ENCODE measurements around the gene CNTLN. TPM values are rescaled to one million over a fixed set of nuclear protein-coding genes. Genes with fewer than 3 reads are reported as not detected.

The CNTLN gene
- total RNA-seq, 3 donors from 2014 or later = 13.6 to 19.7 (median 14.6) TPM

GRCh38 chr9:17294822-17295624, 160.2 kb downstream of the CNTLN start:
- no peaks in the 10 kb centered on the region for H3K4me1 ChIP-seq
- intact Hi-C loops (cut with DNase I; ENCODE audit: low total_unique reads) = no loop called here
- no peaks in the 10 kb centered on the region for H3K36me3 ChIP-seq

GRCh38 chr9:17315341-17315740, 180.5 kb downstream of the CNTLN start:
- no peak for DNase-seq (ENCODE audit: low spot score in 2 of 2)
- Histone ChIP-seq H3K9me3 (no peaks in the 10 kb centered on the region), H3K36me3 (no peaks in the 10 kb centered on the region), H3K27ac (no peak overlapping the region), H3K27me3 (no peaks in the 10 kb centered on the region), H3K4me1 (no peaks in the 10 kb centered on the region), H3K4me3 (no peak overlapping the region)
- intact Hi-C loops (cut with DNase I; ENCODE audit: low total_unique reads) = no loop called here
- TF ChIP-seq POLR2AphosphoS5 (IDR thresholded peaks at IDR 0.05) (no peak), POLR2A (IDR thresholded peaks at IDR 0.05) (no peak), CTCF (IDR thresholded peaks at IDR 0.05) (no peak)

More at GRCh38 chr9:17294822-17295624, 160.2 kb downstream of the CNTLN start:
- no peaks in the 10 kb centered on the region for H3K9me3 ChIP-seq
- TF ChIP-seq POLR2A (IDR thresholded peaks at IDR 0.05) (no peak), CTCF (IDR thresholded peaks at IDR 0.05) (no peak), POLR2AphosphoS5 (IDR thresholded peaks at IDR 0.05) (no peak)
- no peak overlapping the region for H3K27ac ChIP-seq
- H3K4me3 ChIP-seq = no peak overlapping the region
- no peaks in the 10 kb centered on the region for H3K27me3 ChIP-seq
- no peak for DNase-seq (ENCODE audit: low spot score in 2 of 2)

GRCh38 chr9:17318821-17319320, 184.0 kb downstream of the CNTLN start:
- intact Hi-C loops (cut with DNase I; ENCODE audit: low total_unique reads) = no loop called here
- H3K27ac ChIP-seq = no peak overlapping the region
- no peaks in the 10 kb centered on the region for H3K9me3 ChIP-seq
- no peak overlapping the region for H3K4me3 ChIP-seq
- no peaks in the 10 kb centered on the region for H3K36me3 ChIP-seq
- DNase-seq (ENCODE audit: low spot score in 2 of 2) = no peak
- H3K4me1 ChIP-seq = no peaks in the 10 kb centered on the region
- TF ChIP-seq POLR2AphosphoS5 (IDR thresholded peaks at IDR 0.05) (no peak), CTCF (IDR thresholded peaks at IDR 0.05) (no peak), POLR2A (IDR thresholded peaks at IDR 0.05) (no peak)
- no peaks in the 10 kb centered on the region for H3K27me3 ChIP-seq

GRCh38 chr9:17319864-17320263, 185.0 kb downstream of the CNTLN start:
- Histone ChIP-seq H3K9me3 (no peaks in the 10 kb centered on the region), H3K4me3 (no peak overlapping the region), H3K27me3 (no peaks in the 10 kb centered on the region), H3K4me1 (no peaks in the 10 kb centered on the region), H3K27ac (no peak overlapping the region), H3K36me3 (no peaks in the 10 kb centered on the region)
- TF ChIP-seq POLR2AphosphoS5 (IDR thresholded peaks at IDR 0.05) = no peak
- TF ChIP-seq POLR2A (IDR thresholded peaks at IDR 0.05) = no peak
- no peak for TF ChIP-seq CTCF (IDR thresholded peaks at IDR 0.05)
- no peak for DNase-seq (ENCODE audit: low spot score in 2 of 2)
- intact Hi-C loops (cut with DNase I; ENCODE audit: low total_unique reads) = no loop called here
